K562 treated with DMSO at 1 percent for 12 hours (cell line): ENCODE results near the gene CWC22. TPM values are rescaled to one million over a fixed set of nuclear protein-coding genes. Genes with fewer than 3 reads are reported as not detected.

Source experiments
- total RNA-seq: library from RNA; unstranded; fragments of 300-600 nt; gene quantifications from 2 replicates; pipeline ENCODE4 v1.2.3, GENCODE V29; 2022; ENCODE audit not compliant: insufficient read depth

Gene CWC22
- total RNA-seq, result 8.2 and 25.3 TPM in 2 replicates

DNA sequence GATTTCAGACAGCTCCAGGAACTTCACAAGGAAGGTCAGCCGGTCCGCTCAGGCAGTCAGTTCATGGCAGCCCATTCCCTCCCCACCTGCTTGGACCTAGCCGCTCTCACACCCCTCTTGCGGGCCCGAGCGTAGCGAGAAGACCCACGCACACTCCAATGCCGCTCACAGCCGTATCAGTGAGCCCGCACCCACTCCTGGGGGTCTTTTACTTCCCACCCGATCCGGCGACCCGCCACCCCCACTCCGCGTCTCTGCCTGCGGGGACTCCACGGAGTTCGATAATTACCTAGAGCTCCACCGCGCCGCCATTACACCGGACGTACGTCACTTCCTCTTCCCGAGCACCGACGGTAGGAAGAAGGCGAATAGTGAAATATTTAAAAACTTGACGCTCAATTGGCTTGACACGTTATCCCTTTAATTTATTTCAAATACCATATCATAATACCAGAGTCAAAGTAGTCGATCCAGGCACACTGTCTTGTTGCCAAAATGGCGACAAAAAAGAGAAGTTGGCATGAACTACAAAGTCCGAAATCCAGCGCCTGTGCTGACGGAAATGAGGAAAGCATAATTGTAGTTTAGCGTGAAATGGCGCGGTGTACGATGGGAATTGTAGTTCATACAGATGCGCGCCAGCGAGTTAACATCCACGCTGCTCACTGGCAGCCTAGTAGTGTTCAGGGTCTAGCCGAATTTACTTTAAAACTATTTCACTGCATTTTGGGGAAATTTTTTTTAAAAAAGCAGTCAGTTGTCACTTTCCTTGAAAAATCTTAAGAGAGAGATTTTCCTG lies at the start of gene CWC22:
CWC22 (minus strand) TSS at position 517 of the 799 bp plus-strand sequence. CDS start 13,956 bp downstream, outside the sequence.

Other genes with a start within 250 kb of the CWC22 start
- gene ZNF385B, start 145.7 kb downstream of the CWC22 start, total RNA-seq, result not detected in 2 replicates